Transverse colon (tissue), 3 donors: ENCODE measurements around the gene CDC16.

Experiments
- POLR2A ChIP-seq: fragments of 450-650 bp; IDR thresholded peaks from one replicate; pipeline ENCODE4 v1.6.1; 2016; ENCODE audit warnings: antibody characterized with exemption, mild to moderate bottlenecking, moderate library complexity
- TF ChIP-seq, protein P1 (sequence below), 5 experiments: fragments of 200-600 bp in 3 of 5; fragments of 450-650 bp in 2 of 5; sonication (generic) in 3 of 5; IDR thresholded peaks; 1 replicate in 2 of 5; 2 replicates in 3 of 5; pipeline ENCODE4 v1.5.1; 2016 to 2017; ENCODE audit warnings: antibody characterized with exemption in 5 of 5, inconsistent platforms in 3 of 5, mild to moderate bottlenecking in 2 of 5, moderate library complexity in 1 of 5

DNA sequence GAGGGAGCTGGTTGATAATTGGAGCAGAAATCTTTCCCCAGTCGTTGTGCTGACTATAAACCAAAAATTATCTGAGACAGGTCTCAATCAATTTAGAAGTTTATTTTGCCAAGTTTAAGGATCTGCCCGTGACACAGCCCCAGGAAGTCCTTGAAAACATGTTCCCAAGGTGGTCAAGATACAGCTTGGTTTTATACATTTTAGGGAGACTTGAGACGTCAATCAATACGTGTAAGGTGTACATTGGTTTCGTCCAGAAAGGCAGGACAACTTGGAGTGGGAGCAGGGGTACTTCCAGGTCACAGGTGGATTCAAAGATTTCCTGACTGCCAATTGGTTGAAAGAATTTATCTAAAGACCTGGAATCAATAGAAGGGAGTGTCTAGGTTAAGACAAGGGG, 38.1 kb upstream of the CDC16 start:
- TF ChIP-seq, protein P1, sequence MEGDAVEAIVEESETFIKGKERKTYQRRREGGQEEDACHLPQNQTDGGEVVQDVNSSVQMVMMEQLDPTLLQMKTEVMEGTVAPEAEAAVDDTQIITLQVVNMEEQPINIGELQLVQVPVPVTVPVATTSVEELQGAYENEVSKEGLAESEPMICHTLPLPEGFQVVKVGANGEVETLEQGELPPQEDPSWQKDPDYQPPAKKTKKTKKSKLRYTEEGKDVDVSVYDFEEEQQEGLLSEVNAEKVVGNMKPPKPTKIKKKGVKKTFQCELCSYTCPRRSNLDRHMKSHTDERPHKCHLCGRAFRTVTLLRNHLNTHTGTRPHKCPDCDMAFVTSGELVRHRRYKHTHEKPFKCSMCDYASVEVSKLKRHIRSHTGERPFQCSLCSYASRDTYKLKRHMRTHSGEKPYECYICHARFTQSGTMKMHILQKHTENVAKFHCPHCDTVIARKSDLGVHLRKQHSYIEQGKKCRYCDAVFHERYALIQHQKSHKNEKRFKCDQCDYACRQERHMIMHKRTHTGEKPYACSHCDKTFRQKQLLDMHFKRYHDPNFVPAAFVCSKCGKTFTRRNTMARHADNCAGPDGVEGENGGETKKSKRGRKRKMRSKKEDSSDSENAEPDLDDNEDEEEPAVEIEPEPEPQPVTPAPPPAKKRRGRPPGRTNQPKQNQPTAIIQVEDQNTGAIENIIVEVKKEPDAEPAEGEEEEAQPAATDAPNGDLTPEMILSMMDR (IDR thresholded peaks at IDR 0.05) = no peak
- no peak for TF ChIP-seq POLR2A
